Stimulated activated CD8-positive, alpha-beta memory T cell treated with anti-CD3 and anti-CD28 coated beads, Interleukin-2, amount 100 ng/mL, for 1 hour (primary cell): ENCODE measurements around the gene HDAC4.

Experiments
- DNase-seq, 2 donors: peaks; one replicate each; pipeline ENCODE4 v3.0.0-alpha.2; 2020; ENCODE audit warnings: low read depth in 2 of 2

Gene HDAC4

DNA sequence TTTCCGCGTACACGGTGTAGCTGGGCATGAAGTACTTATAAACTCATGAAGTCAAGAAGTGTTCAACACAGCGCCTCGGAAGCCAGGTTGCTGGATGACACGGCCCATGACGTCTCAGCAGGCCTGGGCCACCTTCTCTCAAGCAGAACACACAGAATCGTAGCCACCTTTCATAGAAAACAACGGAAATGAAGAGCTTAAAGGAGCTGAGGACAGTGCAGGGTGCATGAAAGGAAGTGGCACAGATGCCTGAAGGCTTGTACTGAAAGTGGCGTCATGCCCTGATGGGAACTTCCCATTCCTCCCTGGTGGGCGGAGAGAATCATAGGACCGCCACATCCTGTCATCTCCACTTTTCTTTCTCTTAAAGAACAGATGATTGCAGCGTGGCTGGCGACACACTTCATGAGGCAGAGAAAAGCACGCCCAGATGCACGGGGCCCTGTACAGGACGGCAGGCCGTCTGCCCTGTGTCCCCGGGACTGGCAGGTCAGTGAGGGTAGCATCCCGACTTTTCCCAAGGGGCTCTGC is 31.1 kb downstream of the HDAC4 start:
- peak in 1 of 2 donors; percentile 30 for DNase-seq

DNA sequence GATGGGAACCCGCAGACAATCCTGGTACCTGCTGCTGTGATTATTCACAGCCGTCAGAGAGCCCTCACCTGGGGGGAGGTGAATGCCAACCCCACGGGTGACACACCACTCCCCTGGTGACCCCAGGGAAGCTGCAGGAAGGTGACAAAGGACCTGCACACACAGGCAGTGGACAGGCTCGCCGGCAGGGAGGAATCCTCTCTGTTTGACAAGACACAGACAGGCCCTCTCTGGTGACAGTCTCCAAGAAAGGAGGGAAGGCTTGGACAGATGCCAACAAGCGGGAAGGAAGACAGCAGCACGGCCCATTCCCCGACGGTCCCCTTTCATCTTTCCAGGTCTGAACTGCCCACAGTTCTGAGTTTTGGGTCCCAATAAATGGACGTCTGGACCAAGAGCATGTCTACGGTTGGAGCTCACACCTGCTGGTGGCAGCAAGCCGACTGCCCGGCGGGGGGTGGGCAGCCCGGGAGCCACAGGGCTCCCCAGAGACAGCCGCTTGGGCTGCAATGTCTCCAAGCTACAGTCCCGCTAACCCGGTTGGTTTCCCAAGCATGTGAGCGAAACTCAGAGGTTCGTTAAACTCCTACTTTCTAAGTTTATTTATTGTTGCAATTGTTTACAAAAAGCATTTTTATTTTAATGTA is 31.8 kb downstream of the HDAC4 start:
- DNase-seq: no peak

DNA sequence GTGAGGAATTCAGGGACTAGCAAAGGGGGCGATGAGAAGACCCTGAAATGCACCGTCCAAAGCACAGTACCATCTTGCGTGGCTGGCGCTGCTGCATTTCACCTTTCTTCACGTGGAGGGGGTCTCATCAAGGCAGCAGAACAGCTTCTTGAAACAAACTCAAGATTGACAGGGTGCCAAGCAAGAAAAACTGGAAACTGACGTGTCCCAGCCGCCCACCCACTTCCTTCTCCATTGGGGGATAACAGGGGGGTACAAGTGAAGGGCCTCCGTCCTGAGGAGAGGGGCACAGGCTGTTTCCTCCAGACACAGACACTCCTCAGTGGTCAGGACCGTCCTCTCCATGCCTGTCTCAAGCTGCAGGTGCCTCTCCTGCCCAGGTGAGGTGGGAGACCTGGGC is 32.5 kb downstream of the HDAC4 start:
- no peak for DNase-seq

DNA sequence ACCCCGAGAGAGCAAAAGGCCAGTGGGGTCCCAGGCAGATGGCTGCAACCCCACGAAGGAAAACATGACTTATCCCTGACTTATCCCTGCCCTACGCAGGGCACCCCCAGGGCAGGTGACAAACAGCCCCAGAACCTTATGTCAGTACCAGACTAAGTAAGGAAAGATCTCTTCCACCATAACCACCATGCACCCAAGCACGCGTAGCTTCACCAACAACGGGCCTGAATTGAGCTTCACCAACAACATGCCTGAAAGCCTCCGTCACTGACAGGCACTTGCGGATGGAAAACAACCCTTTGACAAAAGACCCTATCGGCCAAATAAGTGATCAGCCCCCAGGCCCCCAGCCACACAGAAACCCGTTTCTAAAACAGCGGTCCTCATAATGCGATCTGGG is 34.1 kb downstream of the HDAC4 start:
- no peak for DNase-seq

DNA sequence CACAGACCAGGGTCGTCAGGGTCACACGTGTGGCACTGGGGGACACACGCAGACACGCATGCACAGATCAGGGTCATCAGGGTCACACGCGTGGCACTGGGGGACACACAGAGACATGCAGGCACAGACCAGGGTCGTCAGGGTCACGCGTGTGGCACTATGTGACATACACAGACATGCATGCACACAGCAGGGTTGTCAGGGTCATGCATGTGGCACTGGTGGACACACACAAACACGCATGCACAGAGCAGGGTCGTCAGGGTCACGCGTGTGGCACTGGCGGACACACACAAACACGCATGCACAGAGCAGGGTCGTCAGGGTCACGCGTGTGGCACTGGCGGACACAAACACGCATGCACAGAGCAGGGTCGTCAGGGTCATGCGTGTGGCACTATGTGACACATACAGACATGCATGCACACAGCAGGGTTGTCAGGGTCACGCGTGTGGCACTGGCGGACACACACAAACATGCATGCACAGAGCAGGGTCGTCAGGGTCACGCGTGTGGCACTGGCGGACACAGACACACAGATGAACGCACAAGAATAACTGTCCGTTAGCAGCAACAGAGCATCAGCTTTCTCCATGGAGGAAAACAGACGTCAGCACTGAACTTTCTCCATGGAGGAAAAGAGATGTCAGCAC is 34.9 kb downstream of the HDAC4 start:
- no peak for DNase-seq

DNA sequence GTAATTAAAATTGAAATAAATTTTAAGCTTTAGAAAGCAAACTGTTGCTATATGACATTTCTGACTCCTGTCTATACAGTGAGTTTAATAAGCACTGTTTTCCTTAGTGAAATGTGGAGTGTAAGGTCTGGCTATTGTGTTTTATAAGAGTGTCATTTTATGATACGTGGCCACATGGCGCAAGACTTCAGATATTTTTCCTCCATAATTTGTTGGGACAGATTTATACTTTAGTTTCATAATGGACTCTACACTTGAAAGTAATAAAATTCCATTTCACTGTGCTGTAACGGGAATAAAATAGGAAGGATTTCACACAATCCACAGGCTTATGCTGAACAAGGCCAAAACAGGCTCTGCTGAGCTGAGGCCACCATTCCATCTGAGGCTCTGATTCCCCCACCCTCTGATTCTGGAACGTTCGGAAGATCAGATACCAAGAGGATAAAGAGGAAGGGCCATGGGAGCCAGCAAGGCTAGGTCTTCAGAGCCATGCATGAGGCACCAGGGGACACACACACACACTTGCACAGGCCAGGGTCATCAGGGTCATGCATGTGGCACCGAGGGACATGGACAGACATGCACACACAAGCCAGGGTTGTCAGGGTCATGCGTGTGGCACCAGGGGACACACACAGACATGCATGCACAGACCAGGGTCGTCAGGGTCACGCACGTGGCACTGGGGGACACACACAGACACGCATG is 35.6 kb downstream of the HDAC4 start:
- DNase-seq: no peak

DNA sequence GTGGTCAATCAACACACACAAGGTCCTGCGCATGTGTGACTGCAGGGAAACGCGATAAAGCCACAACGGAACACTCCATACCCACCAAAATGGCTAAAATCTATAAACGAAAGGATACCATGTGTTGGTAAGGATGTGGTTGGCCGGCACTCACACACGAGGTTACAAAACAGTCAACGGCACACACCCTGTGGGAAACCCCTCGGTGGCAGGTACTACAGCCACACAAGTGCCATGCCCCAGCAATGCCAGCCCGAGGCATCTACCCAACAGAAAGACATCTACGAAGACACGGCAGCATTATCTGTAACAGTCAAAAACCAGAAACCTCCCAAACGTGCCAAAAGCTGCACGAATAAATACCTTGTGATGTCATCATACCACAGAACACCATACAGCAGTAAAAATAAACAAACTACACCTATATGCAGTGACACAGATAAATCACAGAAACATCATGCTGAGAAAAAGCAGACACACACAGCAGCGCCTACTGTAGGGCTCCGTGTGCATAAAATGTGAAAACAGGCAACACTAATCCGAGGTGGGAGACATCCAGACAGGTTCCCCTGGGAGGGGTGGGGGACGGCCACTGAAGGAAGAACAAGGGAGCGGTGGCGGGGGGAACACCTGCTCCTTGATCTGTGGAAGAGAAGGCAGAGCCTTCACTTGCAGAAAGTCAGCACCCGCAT is 36.7 kb downstream of the HDAC4 start:
- DNase-seq: peak in 1 of 2 donors; percentile 7

DNA sequence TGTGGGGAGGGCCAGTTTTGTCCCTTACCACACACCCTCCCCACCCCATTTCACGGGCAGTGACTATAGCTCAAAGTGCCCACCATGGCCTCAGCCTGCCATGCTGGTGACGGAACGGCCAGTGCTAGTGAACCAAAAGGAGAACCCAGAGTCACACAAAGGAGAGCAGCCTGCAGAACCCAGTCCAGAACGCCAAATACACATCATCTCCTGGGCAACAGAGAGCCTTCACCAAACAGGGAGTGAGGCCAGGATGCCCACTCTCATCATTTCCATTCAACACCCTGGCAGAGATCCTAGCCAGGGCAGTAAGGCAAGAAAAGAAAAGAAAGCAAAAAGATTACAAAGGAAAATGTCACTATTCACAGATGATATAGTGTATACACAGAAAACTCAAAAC is 38.3 kb downstream of the HDAC4 start:
- no peak for DNase-seq

DNA sequence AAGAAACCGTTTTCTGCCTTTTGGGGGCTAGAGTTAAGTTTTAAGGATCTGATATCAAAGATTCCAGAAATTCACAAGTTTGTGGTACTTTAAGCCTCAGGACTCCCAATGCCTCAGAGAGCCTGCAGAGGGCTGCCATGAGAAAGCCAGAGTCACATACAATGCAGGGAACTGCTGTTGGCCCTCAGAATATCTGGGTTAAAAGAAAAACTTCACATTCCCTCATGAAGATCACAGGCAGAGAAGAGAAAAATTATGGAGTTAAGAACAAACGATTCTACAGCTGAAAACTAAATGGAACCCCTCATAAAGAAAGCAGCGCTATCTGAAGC is 39.5 kb downstream of the HDAC4 start:
- no peak for DNase-seq

DNA sequence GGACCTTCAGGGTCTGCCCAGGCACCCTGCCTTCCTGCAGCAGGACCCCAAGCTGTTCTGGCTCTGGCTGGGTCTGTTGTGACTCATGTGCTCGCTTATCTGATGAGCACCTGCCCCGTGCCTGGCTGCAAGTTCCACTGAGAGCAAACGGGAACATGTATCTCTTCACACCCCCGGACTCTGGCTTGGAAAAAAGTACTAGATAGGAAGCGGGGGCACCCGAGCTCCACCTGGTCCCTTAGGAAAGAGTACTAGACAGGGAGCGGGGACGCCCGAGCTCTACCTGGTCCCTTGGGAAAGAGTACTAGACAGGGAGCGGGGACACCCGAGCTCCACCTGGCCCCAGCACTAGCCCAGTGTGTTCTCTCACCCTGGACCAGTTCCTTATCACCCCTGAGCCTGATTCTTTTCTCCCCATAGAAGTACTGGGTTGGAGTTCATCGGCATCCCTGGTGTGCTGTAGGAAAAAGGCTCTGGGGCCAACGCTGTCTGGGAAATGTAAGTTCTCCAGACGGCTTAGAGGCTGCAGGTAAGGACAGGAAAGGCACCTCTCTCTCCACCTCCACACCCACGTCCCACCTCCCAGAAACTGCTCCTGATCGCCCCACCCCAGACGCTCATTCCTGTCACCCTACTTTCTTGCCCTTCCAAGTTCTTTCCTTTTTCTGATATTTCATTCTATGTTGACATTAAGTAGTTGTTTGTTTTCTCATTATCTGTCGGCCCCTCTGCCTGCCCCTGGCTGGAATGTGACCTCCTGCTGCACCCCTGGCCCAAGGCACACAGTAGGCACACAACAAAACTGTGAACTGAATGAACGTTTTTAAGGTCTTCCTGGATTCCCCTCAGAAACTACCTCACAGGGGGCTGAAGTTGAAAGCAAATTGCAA is 40.2 kb downstream of the HDAC4 start:
- no peak for DNase-seq

DNA sequence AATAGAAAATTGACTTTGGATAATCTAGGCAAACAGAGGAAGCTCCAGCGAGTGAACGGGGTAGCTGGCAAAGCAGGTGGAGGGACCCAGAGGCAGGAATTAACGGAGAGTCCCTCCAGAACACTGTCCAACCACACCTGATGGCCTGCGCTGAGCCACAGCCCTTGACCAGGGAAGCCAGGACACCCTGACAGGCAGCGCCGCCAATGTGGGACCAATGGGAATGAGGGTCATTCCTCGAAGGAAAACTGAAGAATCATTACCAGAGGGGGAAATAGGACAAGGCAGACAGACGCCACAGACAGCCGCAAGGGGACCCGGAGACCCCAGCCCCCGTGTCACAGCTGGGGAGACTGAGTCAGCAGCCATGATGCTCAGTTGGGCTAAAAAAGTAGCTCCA is 40.8 kb downstream of the HDAC4 start:
- no peak for DNase-seq

DNA sequence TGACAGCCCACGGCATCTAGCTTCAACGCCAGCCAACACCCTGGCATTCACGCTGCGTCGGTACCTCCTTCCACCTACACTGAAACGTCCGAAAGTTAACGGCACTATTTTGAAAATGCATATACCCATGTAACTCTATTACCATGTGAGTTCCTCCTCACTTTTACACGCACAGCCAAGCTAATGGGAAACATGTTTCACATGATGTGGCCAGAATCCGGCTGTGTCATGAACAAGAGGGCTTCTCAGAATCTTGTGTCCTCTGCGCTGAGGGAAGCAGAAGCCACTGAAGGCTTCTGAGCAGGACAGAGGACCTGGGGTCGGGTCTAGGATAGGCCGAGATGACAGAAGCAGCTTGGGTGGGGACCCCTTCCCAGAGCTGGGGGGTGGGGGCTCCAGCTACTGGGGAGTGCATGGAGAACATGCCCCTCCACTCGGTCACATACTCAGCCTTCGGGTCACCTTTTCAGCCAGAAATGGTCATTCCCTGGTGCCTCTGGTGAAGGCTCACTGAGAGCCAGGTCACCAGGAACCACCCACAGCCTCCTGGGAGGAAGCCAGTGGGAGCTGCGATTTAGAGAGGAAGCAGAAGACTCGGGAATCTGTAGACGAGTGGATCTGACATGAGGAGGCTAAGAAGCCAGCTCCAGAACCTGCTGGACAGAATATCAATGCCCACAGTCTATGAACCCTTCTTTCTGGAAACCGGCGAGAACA is 41.5 kb downstream of the HDAC4 start:
- no peak for DNase-seq

DNA sequence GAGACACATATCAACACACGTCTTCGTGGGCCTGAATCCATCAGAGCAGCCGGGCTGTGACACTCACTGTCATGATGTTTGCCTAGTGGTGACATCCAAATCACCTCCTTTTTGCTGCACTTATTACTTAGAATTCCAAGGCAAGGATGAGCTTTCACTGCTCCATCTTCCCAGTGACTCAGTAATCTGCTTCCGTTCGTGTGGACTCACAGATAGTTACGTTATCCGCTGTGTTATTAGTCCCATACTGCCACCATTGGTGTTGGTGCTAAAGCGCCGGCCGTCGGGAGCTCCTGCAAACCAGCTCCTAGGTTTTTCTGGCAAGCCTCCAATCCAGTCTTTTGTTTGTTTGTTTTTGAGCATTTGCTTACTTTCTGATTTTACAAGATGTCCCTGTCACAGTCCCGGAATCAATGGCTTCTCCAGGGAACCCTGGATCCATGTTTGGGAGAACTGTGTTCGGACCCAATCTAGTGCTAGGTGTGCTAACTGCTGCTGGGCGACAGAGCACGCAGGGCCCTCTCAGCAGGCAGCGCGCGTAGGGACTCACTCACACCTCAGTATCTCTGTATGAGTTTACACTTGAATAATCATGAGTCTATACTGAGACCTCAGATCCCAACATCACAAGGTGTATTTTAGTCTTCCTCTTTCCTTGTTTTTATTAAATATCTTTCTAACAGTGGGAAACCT is 42.6 kb downstream of the HDAC4 start:
- DNase-seq: no peak

DNA sequence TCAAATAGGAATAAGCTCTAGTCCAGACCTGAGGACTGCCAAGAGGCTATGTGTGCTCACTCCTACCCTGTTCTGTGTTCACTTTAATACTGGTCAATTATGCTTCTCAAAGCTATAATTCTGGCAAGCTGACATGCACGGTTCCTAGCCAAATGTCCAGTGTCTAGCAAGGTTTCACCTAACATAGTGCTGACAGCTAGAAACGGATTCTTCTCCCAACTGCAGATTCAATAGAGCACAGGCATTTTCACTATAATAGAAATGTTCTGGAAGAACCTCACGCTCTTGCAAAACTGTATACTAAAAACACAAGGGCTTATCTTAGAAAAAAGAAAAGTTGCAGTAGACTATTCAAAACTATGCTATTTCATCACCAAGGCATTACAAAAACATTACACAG is 45.1 kb downstream of the HDAC4 start:
- DNase-seq: no peak

DNA sequence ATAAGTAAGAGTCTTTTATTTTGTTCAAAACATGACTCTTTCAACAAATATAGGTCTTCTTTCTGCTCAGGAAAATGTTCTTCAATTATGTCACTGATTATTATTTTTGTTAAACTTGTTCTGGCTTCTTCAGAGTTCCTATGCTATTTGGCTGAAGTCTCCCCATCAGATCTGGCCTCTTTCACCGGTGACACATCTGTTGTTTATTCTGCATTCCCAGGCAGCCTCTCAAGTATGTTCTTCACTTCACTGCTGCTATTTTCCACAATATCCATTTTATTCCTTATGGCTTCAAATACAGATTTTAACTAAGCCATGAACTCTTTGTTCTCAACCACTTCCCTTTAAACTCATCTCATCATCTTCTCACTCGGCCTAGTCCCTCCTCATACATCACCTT is 45.7 kb downstream of the HDAC4 start:
- no peak for DNase-seq

DNA sequence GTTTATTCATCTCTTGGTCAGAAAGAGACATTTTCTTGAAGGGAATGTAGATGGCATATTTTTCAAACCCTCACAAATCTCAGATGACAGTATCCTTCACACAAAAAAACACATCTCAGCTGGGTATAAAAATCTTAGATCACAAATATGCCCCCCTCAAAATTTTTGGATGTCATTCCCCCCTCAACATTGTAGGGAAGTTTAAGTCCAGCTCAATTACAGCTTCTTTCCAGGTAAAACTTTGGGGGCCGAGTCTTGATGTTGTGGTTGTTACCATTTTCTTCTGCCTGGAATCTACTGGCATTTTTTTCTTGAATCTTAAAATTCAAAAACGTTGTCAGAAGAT is 46.1 kb downstream of the HDAC4 start:
- DNase-seq: no peak

DNA sequence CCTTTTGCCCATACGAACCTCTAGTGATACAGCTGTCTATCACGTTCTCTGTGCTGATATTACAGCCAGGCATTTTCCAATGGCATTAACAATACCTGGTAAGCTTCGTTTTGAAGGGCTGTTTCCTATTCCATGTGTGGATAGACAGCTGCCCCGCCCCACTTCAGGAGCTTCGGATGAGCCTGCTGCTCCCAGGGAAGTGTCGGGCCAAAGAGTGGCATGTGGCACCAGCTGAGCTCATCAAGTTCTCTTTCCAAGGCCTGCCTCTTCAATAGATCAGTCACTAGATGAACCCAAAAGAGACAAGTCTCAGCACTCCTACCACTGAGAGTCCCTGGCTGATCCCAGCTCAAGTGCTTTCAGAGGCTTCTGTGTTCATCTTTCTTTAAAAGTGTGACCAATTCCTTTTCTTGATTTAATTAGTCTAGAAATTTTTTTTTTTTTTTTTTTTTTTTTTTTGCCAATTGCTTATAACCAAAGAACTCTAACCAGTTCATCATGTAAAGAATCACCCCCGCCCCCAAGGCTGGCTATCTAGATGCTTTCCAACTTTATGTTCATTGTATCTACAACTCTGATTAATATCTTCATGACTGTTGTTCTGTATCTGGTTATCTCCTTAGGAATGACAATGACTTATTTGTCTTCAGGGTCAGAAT is 46.6 kb downstream of the HDAC4 start:
- DNase-seq: no peak

DNA sequence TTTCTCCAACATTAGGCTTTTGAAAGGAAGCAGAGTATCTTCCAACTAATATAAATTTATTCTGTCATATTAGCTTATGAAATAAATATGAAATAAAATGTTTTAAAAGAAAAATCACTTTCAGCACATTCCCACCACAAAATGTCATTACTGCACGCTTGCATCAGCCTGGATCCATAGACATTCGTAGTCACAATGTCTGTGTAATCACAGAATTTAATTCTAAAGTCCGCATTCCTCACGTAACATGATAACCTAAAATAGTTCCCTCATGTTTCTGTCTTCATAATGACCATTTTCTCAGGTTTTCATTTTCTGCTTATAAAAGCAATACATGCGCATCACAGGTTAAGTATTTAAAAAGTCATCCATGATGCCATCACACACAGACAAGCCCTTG is 47.1 kb downstream of the HDAC4 start:
- no peak for DNase-seq

DNA sequence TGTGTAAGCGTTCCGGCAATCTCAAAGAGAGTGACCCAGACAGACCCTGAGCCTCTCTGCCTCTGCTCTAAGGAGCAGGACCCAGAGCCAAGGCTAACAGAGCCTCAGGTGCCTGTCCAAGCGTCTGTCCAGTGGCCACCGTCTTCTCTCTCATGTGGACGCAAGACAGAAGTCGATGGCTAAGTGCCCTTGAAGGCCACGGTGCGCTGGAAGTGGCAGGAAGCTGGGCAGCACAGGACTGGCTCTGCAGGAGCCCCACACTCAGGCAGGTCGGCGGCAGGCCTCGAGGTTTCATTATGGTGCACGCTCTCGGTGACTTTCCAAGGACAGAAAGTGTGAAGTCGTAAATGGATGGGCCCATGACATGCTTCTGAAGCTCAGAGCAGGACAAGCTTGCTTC is 49.1 kb downstream of the HDAC4 start:
- DNase-seq: no peak
